Femur (tissue), 1 donor: ENCODE results near the gene ARRDC5.
"Not testable (repeated sequence)": the region's sequence is repeated elsewhere in the genome, so short reads cannot be mapped to it uniquely, and the experiment has no call there.

ENCODE experiments used
- DNase-seq: peaks from one replicate; pipeline ENCODE4 v3.0.0-alpha.2; 2017

Gene ARRDC5

GRCh38 chr19:4867534-4868285 lies 35.0 kb downstream of the ARRDC5 start, which contains the start of gene PLIN3:
TSS of gene PLIN3 (minus strand) at chr19:4867667. CDS start at chr19:4861394, 6,273 bp downstream.
- peak; percentile 98 for DNase-seq

- peak; percentile 79 for DNase-seq
Observed at GRCh38 chr19:4866595-4867424, 35.9 kb downstream of the ARRDC5 start.

- no peak for DNase-seq
Observed at GRCh38 chr19:4861147-4861546, 41.5 kb downstream of the ARRDC5 start.

- DNase-seq, result no peak
Observed at GRCh38 chr19:4859697-4860096, 43.0 kb downstream of the ARRDC5 start.

GRCh38 chr19:4856468-4856867 lies 46.2 kb downstream of the ARRDC5 start:
- not testable (repeated sequence) for DNase-seq

GRCh38 chr19:4853506-4853905 lies 49.2 kb downstream of the ARRDC5 start:
- not testable (repeated sequence) for DNase-seq

GRCh38 chr19:4852484-4852883 lies 50.2 kb downstream of the ARRDC5 start:
- DNase-seq, result no peak

GRCh38 chr19:4851551-4852290 lies 51.0 kb downstream of the ARRDC5 start:
- DNase-seq, result peak; percentile 67

- DNase-seq, result no peak
Observed at GRCh38 chr19:4849019-4849418, 53.7 kb downstream of the ARRDC5 start.

GRCh38 chr19:4847190-4847973 lies 55.3 kb downstream of the ARRDC5 start:
- DNase-seq, result no peak

- not testable (repeated sequence) for DNase-seq
Observed at GRCh38 chr19:4845975-4846374, 56.7 kb downstream of the ARRDC5 start.

- DNase-seq, result no peak
Observed at GRCh38 chr19:4844348-4845179, 58.1 kb downstream of the ARRDC5 start.

- DNase-seq, result no peak
Observed at GRCh38 chr19:4843647-4843965, 59.1 kb downstream of the ARRDC5 start.
